Lower leg skin (tissue), 4 donors: ENCODE data around the gene ZBTB7B. TPM values are rescaled to one million over a fixed set of nuclear protein-coding genes. Genes with fewer than 3 reads are reported as not detected.
A peak's percentile ranks its signal among the peaks of the same experiment; 100 is the strongest.

Source experiments
- DNase-seq, 2 donors: peaks; one replicate each; pipeline ENCODE4 v3.0.0-alpha.2; 2019; ENCODE audit warnings: low spot score in 2 of 2
- H3K4me3 ChIP-seq: fragments of 200-600 bp; sonication (generic); 2 replicates; pipeline ENCODE4 v1.5.1; 2017; ENCODE audit warnings: mild to moderate bottlenecking, low read depth; ENCODE audit not compliant: poor library complexity, severe bottlenecking
- CTCF ChIP-seq, 3 donors: fragments of 450-650 bp; IDR thresholded peaks; one replicate each; pipeline ENCODE4 v1.5.1; 2016; ENCODE audit warnings: antibody characterized with exemption in 3 of 3, mild to moderate bottlenecking in 3 of 3, moderate library complexity in 2 of 3
- POLR2A ChIP-seq, 2 donors: fragments of 450-650 bp; IDR thresholded peaks; one replicate each; pipeline ENCODE4 v1.6.1; 2016 to 2017; ENCODE audit warnings: antibody characterized with exemption in 2 of 2, mild to moderate bottlenecking in 1 of 2, moderate library complexity in 1 of 2
- WGBS, 2 donors: methylation state at CpG; one replicate each; pipeline ENCODE4 v1.1.5; 2018; 5-methylcytosine and 5-hydroxymethylcytosine counted together
- intact Hi-C: fragments of 100-400 bp; cut with DNase I; formaldehyde crosslinking; loops from one replicate; pipeline ENCODE4 v1.15.0; 2023; ENCODE audit warnings: low total_unique reads
- total RNA-seq, 4 donors: library from RNA; depleted of rRNA; stranded (reverse); fragments of >200 nt; gene quantifications; one replicate each; pipeline ENCODE4 v1.1.0, GENCODE V29; 2016

ZBTB7B gene
- total RNA-seq, 4 donors from 2014 or later, result 270 to 295 (median 286) TPM

DNA sequence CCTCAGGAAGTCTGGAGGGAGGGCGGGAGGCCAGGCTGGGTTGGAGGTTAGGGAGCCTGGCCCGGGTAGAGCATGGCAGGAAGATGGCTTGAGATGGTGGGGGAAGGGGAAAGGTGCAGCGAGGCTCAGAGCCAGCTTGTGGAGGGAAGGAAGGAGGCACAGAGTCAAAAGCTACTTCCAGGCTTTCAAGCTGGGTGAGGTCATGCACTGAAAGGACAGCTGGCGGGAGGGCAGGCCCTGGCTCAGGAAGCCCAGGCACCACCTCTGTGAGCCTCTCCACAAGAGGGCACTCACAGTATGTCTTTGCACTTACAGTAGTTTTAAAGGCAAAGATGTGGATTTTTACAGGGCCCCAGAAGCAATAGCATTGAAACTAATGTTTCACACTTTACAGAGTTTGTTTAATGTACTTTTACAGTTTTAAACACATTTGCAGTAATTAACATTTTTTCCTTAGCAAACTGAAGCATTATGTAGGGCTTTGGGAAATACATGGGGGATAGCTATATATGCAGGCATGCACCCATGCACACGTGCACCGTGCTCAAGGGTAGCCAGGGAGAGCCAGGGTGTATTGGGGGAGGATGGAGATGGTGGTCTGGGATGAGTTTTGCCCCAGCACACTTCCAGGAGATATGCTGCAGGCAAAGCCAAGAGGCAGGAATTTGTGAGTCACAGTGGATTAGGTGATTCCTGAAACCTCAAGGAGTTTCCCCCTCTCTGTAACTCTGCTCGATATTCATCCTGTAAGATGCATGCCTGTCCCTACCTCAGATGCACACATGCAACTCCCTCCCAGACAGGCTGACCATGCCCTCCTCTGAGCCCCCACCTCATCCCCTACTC is 42.4 kb downstream of the ZBTB7B start:
- no peak for TF ChIP-seq POLR2A (IDR thresholded peaks at IDR 0.05)
- no peak for TF ChIP-seq CTCF (IDR thresholded peaks at IDR 0.05)
- peak; percentile 83 to 92 for DNase-seq
- H3K4me3 ChIP-seq, result no peak overlapping the region
- intact Hi-C loops, result loop anchor here (5.0 kb wide), 1 partner anchor 37 kb away; no protein-coding TSS in a partner anchor
- WGBS, 2 donors, result 39% methylated on average over 7 of the region's 7 CpGs

DNA sequence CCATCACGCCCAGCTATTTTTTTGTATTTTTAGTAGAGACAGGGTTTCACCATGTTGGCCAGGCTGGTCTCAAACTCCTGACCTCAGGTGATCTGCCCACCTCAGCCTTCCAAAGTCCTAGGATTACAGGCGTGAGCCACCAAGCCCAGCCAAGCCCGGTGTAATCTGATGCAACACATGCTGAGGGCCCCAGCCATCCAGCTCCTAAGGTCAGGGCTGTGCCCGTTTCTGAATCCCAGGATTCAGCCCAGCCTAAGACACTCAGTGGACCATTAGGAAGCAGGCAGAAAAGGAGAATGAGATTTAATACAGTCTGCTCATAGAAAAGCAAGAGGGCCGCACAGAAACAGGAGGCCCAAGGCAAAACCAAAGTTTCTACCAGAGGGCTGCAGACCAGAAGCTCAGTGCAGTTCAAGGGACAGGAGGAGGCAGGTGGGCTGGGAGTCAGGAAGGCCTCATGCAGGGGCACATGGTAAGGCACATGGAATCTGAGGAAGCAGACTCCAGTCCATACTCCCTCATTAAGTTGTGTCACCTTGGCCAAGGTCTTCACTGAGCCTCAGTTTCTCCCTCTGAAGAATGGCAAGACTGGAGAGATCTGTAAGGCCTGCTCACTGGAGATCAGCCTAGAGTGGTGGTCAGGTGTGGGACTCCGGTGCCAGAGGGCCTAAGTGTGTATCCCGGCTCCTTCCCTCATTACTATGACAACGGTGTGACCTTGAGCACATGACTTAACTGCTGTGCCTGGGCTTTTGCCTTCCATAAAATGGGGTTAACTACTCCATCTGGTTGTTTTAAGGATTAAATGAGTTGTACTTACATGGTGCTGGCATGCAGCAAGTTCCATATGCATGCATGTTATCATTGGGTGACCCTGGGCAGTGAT is 46.1 kb downstream of the ZBTB7B start:
- DNase-seq, result no peak
- no peak overlapping the region for H3K4me3 ChIP-seq
- TF ChIP-seq POLR2A (IDR thresholded peaks at IDR 0.05) (no peak), CTCF (IDR thresholded peaks at IDR 0.05) (no peak)
- 77 to 85% methylated on average over 8 of the region's 8 CpGs for WGBS, 2 donors
- intact Hi-C loops, result loop anchor here (5.0 kb wide), 1 partner anchor 34 kb away; no protein-coding TSS in a partner anchor

DNA sequence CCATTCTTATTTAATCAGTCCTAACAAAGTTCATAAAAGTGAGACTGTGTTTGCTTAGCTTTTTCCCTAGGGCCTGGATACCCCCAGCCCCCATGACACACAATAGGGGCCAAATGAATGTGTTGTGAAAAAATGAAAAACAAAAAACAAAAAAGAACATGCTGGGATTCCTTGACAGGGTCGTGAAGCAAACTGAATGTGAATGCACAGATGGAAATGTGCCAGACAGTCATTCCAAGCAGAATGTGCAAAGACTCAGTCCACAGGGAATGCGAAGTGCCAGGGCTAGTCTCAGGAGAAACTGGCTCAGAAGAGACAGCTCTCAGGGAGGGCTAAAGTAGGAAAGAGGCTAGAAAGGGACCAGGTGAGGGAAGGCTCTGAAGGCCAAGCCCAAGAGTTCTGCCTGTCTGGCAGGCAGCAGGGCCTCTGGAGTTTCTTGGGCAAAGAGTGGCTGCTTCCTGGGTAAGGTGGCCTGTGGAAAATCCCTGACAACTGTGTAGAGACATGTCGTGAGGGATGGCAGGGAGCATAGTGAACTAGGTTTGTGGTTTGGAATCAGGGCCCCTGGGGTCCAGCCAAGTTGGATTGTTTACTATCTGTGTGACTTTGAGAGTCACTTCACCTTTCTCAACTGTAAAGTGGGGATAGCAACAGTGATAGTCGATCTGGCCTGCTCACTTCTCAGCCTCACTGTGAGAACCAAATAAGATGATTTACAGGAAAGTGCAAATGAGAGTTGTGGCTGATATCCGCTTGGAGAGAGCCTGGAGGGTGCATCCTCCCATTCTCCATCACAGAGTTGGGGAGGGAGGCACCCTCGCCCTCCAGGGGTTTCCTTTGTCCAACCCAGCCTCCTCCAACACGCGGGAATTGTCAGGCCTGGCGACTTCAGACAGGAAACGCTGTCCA is 47.3 kb downstream of the ZBTB7B start:
- TF ChIP-seq CTCF (IDR thresholded peaks at IDR 0.05), result no peak
- TF ChIP-seq POLR2A (IDR thresholded peaks at IDR 0.05), result no peak
- WGBS, 2 donors, result 12 to 15% methylated on average over 10 of the region's 10 CpGs
- peak overlapping the region; percentile 48 for H3K4me3 ChIP-seq
- no peak for DNase-seq
- intact Hi-C loops, result loop anchor here (5.0 to 10.0 kb wide), 3 partner anchors 32 to 143 kb away; partner anchors contain the start of gene PBXIP1

- peak; percentile 73 to 97 for DNase-seq
- 0% methylated on average over 23 to 63 of the region's 99 CpGs for WGBS, 2 donors
- peak within 1 kb of the TSS; percentile 84 for H3K4me3 ChIP-seq
- TF ChIP-seq POLR2A (IDR thresholded peaks at IDR 0.05), result no peak
- peak in 1 of 3 donors; percentile 84 for TF ChIP-seq CTCF (IDR thresholded peaks at IDR 0.05)
- intact Hi-C loops, result loop anchor here (5.0 to 10.0 kb wide), 2 partner anchors 96 to 143 kb away; partner anchors contain the start of gene PBXIP1
Measured at GRCh38 chr1:155050560-155051341, 48.1 kb downstream of the ZBTB7B start, which contains the start of gene ADAM15. Gene ADAM15, plus strand, starts transcription at chr1:155051316. Its CDS starts 71 bp downstream, at chr1:155051387.
